Endometrial microvascular endothelial cells (primary cell): ENCODE results near the gene CD68. TPM values are rescaled to one million over a fixed set of nuclear protein-coding genes. Genes with fewer than 3 reads are reported as not detected.
"Not testable (repeated sequence)": the region's sequence is repeated elsewhere in the genome, so short reads cannot be mapped to it uniquely, and the experiment has no call there.

Experiments
- in situ Hi-C: cut with HindIII; loops from 2 replicates; pipeline ENCODE4 v1.10.0; 2017; ENCODE audit warnings: low sequenced_read_pairs, low pct_unique_long_range_greater_than_20kb; ENCODE audit errors: inconsistent ontology term
- total RNA-seq: library from RNA; depleted of rRNA; stranded (reverse); fragments of >200 nt; gene quantifications from one replicate; pipeline ENCODE4 v1.2.3, GENCODE V29; 2015; ENCODE audit errors: inconsistent ontology term

Gene CD68
- total RNA-seq, 1 donor from 2014 or later, result 22.9 TPM

GRCh38 chr17:7591596-7591995, 12.2 kb downstream of the CD68 start:
- in situ Hi-C loops, result no loop called here

GRCh38 chr17:7592422-7593021, 13.1 kb downstream of the CD68 start:
- in situ Hi-C loops, result no loop called here

GRCh38 chr17:7593296-7593695, 13.9 kb downstream of the CD68 start:
- in situ Hi-C loops, result no loop called here

DNA sequence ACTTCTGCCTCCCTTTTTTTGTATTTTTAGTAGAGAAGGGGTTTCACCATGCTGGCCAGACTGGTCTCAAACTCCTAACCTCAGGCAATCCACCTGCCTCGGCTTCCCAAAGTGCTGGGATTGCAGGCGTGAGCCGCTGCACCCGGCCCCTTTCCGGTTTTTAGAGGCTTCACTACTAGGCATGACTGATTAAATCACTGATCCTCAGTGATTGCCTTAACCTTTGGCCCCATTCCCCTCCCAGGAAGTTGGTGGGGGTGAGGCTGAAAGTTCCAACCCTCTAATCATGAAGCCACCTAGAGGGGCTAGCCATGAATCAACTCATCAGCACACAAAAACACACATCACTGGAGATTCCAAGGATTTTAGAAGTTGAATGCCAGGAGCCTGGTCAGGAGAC, 18.1 kb downstream of the CD68 start:
- in situ Hi-C loops, result not testable (repeated sequence)

DNA sequence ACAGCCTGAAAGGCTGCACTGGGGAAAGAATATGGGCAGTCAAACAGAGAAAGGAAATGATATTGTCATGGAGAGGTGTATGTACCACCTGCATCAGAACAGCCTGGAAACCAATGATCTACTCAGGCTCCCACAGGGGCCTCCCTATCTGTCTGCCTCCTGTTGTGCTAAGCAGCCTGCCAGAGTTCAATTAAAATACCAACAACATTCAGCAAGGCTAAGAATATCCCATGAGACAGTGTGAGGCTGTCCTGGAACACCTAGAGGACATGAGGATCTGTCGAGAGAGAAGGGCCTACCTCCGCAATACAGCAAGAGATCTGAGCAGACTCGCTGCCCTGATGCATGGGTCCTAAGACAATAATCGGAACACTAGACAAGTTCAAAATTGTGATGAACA, 26.8 kb downstream of the CD68 start:
- in situ Hi-C loops, result no loop called here

GRCh38 chr17:7610641-7611040, 31.2 kb downstream of the CD68 start:
- in situ Hi-C loops, result no loop called here

DNA sequence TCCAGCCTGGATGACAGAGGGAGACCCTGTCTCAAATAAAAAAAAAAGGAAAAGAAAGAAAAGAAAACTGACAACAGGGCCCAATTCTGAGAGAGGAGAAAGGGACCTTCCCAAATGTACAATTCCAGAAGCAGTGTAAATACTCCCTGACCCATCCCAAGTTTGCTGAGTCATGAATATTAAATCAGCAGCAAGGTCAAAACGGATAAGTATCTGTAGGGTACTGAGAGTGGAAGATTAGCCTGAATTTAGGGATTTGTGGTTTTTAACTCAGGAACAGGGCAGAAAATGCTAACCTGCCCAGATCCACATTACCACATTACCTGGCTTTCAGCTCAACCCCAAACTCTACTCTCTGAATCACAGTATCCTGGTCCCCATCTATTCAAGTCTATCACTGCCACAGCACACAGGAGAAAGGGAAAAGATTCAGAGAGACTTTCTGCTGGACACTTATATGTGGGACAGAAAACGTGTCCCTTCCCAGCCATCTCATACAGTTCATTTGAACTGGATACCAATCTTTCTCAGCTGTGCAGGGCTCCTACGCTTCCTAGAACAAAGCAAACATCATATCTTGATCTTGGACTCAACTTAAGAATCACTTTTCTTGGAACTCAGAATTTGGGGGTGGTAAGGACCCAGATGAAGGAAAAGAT, 32.3 kb downstream of the CD68 start:
- in situ Hi-C loops, result no loop called here

DNA sequence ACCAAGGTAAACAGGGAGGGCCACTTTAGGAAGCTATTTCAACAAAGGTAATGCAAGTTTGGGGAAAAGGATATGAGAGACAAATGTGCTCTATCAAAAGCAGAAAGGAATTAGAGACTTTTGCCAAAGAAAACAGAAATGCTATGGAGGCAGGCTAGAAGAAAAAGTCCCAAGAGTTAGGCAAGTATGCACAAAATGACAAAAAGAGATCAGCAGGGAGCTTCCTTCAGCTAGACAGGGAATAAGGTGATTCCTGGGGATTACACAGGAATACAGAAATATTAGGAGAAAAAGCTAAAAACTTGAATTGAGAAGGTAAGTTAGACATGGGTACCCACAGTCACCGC, 32.8 kb downstream of the CD68 start:
- in situ Hi-C loops, result no loop called here

DNA sequence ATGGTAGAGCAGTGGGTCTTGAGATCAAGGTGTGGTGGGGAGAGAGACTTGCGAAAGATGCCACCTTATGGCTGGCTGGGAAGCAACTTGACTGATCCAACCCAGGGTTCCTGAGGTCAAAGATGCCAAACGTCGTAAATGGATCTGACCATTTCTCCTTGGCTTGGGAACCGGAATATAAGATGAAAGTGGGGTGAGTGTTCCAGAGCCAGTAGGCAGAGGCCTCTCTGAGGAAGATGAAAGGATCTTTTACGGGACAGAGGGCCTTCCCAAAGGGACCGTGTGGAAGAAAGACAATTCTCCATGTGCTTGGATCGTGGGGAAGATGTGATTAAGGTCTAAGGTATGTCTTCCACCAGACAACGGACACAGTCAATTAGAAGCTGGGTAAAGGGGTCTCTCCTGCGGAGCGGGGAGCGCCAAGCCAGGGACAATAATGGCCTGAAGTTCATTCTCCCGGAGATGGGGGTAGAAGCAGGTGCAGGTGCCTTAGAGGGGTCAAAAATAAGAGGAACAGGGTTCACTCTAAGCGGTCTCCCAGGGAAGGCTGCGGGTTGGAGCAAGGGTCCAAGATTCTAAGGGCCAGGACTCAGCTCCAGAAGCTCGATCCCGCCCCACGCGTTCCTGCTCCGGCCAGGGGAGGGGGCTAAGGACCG, 34.5 kb downstream of the CD68 start:
- in situ Hi-C loops, result no loop called here

- in situ Hi-C loops, result no loop called here
Observed at GRCh38 chr17:7614425-7615264, 35.2 kb downstream of the CD68 start, which contains the start of gene FXR2. TSS of gene FXR2 (minus strand) at chr17:7614897. CDS start at chr17:7614532, 365 bp downstream.

DNA sequence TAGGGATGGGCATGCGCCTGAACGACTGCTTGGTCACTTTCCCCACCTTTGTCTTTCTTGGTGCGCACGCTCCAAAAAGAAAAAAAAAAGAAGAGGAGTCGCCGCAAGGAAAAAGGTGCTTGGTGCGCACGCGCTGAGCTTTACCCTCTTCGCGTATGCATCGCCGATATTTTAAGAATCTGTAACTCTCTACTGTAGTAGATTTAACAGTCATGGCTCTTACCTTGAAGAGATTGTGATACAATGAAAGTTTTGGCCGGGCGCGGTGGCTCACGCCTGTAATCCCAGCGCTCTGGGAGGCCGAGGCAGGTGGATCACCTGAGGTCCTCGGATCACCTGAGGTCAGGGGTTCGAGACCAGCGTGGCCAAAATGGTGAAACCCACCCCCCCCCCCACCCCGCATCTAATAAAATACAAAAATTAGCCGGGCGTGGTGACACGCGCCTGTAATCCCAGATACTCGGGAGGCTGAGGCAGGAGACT, 35.9 kb downstream of the CD68 start:
- in situ Hi-C loops, result no loop called here

DNA sequence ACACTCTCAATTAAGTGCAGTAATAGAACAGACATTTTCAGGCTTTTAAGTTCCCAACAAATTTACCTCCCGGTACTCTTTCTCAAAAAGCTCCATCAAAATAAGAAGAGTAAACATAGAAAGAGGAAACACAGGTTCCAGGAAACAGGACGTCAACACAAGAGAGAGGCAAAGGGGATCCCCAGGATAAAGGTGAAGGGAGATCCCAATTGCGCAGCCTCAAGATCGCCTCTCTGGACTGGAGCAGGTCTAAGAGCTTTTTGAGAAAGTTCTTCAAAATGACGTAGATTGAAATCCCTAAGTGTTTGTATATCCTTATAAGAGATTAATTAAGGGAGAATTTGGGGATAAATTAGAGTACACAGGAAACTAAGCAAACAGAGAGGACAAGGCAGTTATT, 39.2 kb downstream of the CD68 start:
- in situ Hi-C loops, result no loop called here

GRCh38 chr17:7620835-7621234, 41.4 kb downstream of the CD68 start:
- in situ Hi-C loops, result no loop called here

GRCh38 chr17:7623661-7624060, 44.2 kb downstream of the CD68 start:
- in situ Hi-C loops, result no loop called here

DNA sequence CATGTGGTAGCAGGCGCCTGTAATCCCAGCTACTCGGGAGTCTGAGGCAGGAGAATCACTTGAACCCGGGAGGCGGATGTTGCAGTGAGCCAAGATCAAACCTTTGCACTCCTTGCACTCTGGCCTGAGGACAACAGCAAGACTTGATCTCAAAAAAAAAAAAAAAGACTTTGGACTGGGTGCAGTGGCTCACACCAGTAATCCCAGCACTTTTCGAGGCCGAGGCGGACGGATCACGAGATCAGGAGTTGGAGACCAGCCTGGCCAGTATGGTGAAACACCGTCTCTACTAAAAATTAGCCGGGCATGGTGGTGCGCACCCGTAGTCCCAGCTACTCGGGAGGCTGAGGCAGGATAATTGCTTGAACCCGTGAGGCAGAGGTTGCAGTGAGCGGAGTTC, 46.3 kb downstream of the CD68 start:
- in situ Hi-C loops, result not testable (repeated sequence)

- in situ Hi-C loops, result no loop called here
Observed at GRCh38 chr17:7626307-7626706, 46.9 kb downstream of the CD68 start.

GRCh38 chr17:7626956-7627249, 47.5 kb downstream of the CD68 start:
- in situ Hi-C loops, result no loop called here

GRCh38 chr17:7627250-7628121, 48.0 kb downstream of the CD68 start, which contains the start of gene SAT2:
TSS of gene SAT2 (minus strand) at chr17:7627821. CDS start at chr17:7627635, 186 bp downstream.
- in situ Hi-C loops, result no loop called here
